ENCODE data around the gene CCAR1. TPM values are rescaled to one million over a fixed set of nuclear protein-coding genes. Genes with fewer than 3 reads are reported as not detected.

Gene CCAR1
- total and polyA plus RNA-seq, 2 of the 13 experiments (the other 11 are each of a cell fraction or from before 2014, with no cell fraction given), result 74.5 to 81.6 TPM

DNA sequence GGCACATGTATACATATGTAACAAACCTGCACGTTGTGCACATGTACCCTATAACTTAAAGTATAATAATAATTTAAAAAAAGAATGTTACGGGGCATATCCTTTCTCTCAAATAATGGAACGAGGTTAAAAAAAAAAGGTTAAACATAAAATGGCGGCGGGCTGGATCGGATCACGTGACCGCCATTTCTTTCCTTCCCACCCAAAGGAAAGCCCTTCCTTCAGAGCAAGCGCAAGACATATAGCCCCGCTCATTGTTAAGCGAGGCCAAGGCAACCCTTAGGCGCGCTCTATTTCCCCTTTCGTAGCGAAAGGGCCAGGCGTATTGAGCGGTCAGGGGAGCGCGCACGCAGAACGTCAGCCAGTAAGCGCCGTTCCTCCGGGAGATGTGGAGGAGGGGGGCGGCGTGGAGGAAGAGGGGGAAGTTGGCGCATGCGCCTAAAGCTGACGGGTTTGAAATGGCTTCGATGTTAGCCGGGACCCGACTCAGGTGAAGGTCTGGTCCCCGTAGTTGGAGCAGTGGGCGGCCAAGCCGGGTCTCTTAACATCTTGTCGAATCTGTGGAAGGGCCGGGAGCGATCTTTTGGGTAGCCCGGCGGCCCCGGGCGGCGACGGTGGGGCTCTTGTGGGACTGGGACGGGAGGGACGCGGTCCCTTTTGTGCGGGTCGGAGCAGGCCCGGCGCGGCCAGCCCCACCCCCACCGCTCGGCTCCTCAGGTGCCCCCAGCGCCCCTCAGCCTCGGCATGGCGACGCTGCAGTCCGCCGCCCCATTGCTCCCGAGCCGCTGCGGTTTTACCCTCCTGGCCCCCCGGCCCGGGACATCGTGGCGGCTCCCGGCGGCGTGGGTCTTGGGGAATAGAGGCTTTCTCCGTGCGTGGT lies at the start of gene CCAR1 (continued):
- TF ChIP-seq IKZF1 (IDR thresholded peaks at IDR 0.05), result no peak
- TF ChIP-seq ZNF781 (CRISPR knock-in tag; IDR thresholded peaks at IDR 0.05; ENCODE audit: borderline replicate concordance, not compliant biosample characterization), result no peak
- TF ChIP-seq, protein P1, sequence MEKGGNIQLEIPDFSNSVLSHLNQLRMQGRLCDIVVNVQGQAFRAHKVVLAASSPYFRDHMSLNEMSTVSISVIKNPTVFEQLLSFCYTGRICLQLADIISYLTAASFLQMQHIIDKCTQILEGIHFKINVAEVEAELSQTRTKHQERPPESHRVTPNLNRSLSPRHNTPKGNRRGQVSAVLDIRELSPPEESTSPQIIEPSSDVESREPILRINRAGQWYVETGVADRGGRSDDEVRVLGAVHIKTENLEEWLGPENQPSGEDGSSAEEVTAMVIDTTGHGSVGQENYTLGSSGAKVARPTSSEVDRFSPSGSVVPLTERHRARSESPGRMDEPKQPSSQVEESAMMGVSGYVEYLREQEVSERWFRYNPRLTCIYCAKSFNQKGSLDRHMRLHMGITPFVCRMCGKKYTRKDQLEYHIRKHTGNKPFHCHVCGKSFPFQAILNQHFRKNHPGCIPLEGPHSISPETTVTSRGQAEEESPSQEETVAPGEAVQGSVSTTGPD (CRISPR knock-in tag; IDR thresholded peaks at IDR 0.05), result no peak
- no peak for TF ChIP-seq ZBTB8A (CRISPR knock-in tag; IDR thresholded peaks at IDR 0.05; ENCODE audit: borderline replicate concordance, low read depth)
- peak; percentile 18; the same call in 1 of the 2 replicates for TF ChIP-seq ZKSCAN8 (CRISPR knock-in tag; IDR thresholded peaks at IDR 0.05; ENCODE audit: borderline replicate concordance)
- no peak for TF ChIP-seq TP53 (CRISPR knock-in tag; conservative IDR thresholded peaks at IDR 0.05)
- TF ChIP-seq NCOA2 (CRISPR knock-in tag; IDR thresholded peaks at IDR 0.05), result no peak
- TF ChIP-seq SOX13 (IDR thresholded peaks at IDR 0.05), result no peak
- peak in 1 of 2 experiments; percentile 49; a peak in 2 of 4 replicates for TF ChIP-seq SOX13 (CRISPR knock-in tag; conservative IDR thresholded peaks at IDR 0.05 in 1 of 2, IDR thresholded peaks at IDR 0.05 in 1 of 2)
- TF ChIP-seq KMT2A (CRISPR knock-in tag; IDR thresholded peaks at IDR 0.05), result peak; percentile 73
- no peak; the same call in none of the 2 replicates for TF ChIP-seq BCL6 (CRISPR knock-in tag; IDR thresholded peaks at IDR 0.05)
- no peak for TF ChIP-seq SIX4 (CRISPR knock-in tag; IDR thresholded peaks at IDR 0.05)
- TF ChIP-seq, protein P2, sequence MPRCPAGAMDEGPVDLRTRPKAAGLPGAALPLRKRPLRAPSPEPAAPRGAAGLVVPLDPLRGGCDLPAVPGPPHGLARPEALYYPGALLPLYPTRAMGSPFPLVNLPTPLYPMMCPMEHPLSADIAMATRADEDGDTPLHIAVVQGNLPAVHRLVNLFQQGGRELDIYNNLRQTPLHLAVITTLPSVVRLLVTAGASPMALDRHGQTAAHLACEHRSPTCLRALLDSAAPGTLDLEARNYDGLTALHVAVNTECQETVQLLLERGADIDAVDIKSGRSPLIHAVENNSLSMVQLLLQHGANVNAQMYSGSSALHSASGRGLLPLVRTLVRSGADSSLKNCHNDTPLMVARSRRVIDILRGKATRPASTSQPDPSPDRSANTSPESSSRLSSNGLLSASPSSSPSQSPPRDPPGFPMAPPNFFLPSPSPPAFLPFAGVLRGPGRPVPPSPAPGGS (CRISPR knock-in tag; IDR thresholded peaks at IDR 0.05), result peak; percentile 55; the same call in 1 of the 2 replicates
- TF ChIP-seq, protein P3, sequence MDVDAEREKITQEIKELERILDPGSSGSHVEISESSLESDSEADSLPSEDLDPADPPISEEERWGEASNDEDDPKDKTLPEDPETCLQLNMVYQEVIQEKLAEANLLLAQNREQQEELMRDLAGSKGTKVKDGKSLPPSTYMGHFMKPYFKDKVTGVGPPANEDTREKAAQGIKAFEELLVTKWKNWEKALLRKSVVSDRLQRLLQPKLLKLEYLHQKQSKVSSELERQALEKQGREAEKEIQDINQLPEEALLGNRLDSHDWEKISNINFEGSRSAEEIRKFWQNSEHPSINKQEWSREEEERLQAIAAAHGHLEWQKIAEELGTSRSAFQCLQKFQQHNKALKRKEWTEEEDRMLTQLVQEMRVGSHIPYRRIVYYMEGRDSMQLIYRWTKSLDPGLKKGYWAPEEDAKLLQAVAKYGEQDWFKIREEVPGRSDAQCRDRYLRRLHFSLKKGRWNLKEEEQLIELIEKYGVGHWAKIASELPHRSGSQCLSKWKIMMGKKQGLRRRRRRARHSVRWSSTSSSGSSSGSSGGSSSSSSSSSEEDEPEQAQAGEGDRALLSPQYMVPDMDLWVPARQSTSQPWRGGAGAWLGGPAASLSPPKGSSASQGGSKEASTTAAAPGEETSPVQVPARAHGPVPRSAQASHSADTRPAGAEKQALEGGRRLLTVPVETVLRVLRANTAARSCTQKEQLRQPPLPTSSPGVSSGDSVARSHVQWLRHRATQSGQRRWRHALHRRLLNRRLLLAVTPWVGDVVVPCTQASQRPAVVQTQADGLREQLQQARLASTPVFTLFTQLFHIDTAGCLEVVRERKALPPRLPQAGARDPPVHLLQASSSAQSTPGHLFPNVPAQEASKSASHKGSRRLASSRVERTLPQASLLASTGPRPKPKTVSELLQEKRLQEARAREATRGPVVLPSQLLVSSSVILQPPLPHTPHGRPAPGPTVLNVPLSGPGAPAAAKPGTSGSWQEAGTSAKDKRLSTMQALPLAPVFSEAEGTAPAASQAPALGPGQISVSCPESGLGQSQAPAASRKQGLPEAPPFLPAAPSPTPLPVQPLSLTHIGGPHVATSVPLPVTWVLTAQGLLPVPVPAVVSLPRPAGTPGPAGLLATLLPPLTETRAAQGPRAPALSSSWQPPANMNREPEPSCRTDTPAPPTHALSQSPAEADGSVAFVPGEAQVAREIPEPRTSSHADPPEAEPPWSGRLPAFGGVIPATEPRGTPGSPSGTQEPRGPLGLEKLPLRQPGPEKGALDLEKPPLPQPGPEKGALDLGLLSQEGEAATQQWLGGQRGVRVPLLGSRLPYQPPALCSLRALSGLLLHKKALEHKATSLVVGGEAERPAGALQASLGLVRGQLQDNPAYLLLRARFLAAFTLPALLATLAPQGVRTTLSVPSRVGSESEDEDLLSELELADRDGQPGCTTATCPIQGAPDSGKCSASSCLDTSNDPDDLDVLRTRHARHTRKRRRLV (CRISPR knock-in tag; IDR thresholded peaks at IDR 0.05), result no peak
- no peak for TF ChIP-seq ZNF451 (CRISPR knock-in tag; IDR thresholded peaks at IDR 0.05)
- TF ChIP-seq FOSL2 (CRISPR knock-in tag; IDR thresholded peaks at IDR 0.05), result no peak; the same call in 1 of the 2 replicates
- no peak for TF ChIP-seq TCF7 (IDR thresholded peaks at IDR 0.05; ENCODE audit: low read depth)
- TF ChIP-seq NFE2 (CRISPR knock-in tag; IDR thresholded peaks at IDR 0.05), result no peak
- TF ChIP-seq, protein P4, sequence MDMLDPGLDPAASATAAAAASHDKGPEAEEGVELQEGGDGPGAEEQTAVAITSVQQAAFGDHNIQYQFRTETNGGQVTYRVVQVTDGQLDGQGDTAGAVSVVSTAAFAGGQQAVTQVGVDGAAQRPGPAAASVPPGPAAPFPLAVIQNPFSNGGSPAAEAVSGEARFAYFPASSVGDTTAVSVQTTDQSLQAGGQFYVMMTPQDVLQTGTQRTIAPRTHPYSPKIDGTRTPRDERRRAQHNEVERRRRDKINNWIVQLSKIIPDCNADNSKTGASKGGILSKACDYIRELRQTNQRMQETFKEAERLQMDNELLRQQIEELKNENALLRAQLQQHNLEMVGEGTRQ (IDR thresholded peaks at IDR 0.05; ENCODE audit: low read depth, low read length), result peak; percentile 93
- TF ChIP-seq, protein P4 (CRISPR knock-in tag; IDR thresholded peaks at IDR 0.05; ENCODE audit: borderline replicate concordance), result peak; percentile 90; the same call in 1 of the 2 replicates

Measured in HepG2 (cell line).